ENCODE results near the gene TCEAL5.
"Not testable (repeated sequence)": the region's sequence is repeated elsewhere in the genome, so short reads cannot be mapped to it uniquely, and the experiment has no call there.

Gene TCEAL5

GRCh38 chrX:103276581-103277002 is at the start of gene TCEAL5:
Gene TCEAL5 (minus strand): TSS chrX:103276750. CDS start chrX:103274563, 2,187 bp downstream.
- peak; percentile 34 for DNase-seq (ENCODE audit: low spot score)

GRCh38 chrX:103311399-103311780 is 34.8 kb upstream of the TCEAL5 start:
- DNase-seq (ENCODE audit: low spot score) = no peak

- peak; percentile 66 for DNase-seq (ENCODE audit: low spot score)
Observed at GRCh38 chrX:103310555-103311398, 34.2 kb upstream of the TCEAL5 start, which contains the start of gene BEX2. Gene BEX2 (minus strand): TSS chrX:103310990. CDS start chrX:103309976, 1,014 bp downstream.

- DNase-seq (ENCODE audit: low spot score) = no peak
Observed at GRCh38 chrX:103309860-103310554, 33.5 kb upstream of the TCEAL5 start.

GRCh38 chrX:103305666-103306065 is 29.1 kb upstream of the TCEAL5 start:
- not testable (repeated sequence) for DNase-seq (ENCODE audit: low spot score)

- DNase-seq (ENCODE audit: low spot score) = no peak
Observed at GRCh38 chrX:103304705-103305104, 28.2 kb upstream of the TCEAL5 start.

- DNase-seq (ENCODE audit: low spot score) = no peak
Observed at GRCh38 chrX:103293118-103293517, 16.6 kb upstream of the TCEAL5 start.

- no peak for DNase-seq (ENCODE audit: low spot score)
Observed at GRCh38 chrX:103279624-103280023, 3.1 kb upstream of the TCEAL5 start.

- no peak for DNase-seq (ENCODE audit: low spot score)
Observed at GRCh38 chrX:103275947-103276567, 493 bp downstream of the TCEAL5 start.

- DNase-seq (ENCODE audit: low spot score) = no peak
Observed at GRCh38 chrX:103274284-103274683, 2.3 kb downstream of the TCEAL5 start.

GRCh38 chrX:103258275-103258674 is 18.3 kb downstream of the TCEAL5 start:
- DNase-seq (ENCODE audit: low spot score) = no peak

GRCh38 chrX:103256651-103257050 is 19.9 kb downstream of the TCEAL5 start:
- DNase-seq (ENCODE audit: low spot score) = no peak

GRCh38 chrX:103254921-103255493 is 21.5 kb downstream of the TCEAL5 start, which contains the start of gene TCEAL8:
Gene TCEAL8 (minus strand): TSS chrX:103255155. CDS start chrX:103253979, 1,176 bp downstream.
- peak; percentile 91 for DNase-seq (ENCODE audit: low spot score)

- peak; percentile 35 for DNase-seq (ENCODE audit: low spot score)
Observed at GRCh38 chrX:103254171-103254824, 22.3 kb downstream of the TCEAL5 start.

GRCh38 chrX:103253608-103254007 is 22.9 kb downstream of the TCEAL5 start:
- DNase-seq (ENCODE audit: low spot score) = peak; percentile 5

- no peak for DNase-seq (ENCODE audit: low spot score)
Observed at GRCh38 chrX:103250977-103251376, 25.6 kb downstream of the TCEAL5 start.

- no peak for DNase-seq (ENCODE audit: low spot score)
Observed at GRCh38 chrX:103249805-103250204, 26.7 kb downstream of the TCEAL5 start.

- DNase-seq (ENCODE audit: low spot score) = peak; percentile 57
Observed at GRCh38 chrX:103248553-103248952, 28.0 kb downstream of the TCEAL5 start.

- no peak for DNase-seq (ENCODE audit: low spot score)
Observed at GRCh38 chrX:103240155-103240554, 36.4 kb downstream of the TCEAL5 start.

GRCh38 chrX:103236296-103236695 is 40.3 kb downstream of the TCEAL5 start:
- DNase-seq (ENCODE audit: low spot score) = no peak

- DNase-seq (ENCODE audit: low spot score) = not testable (repeated sequence)
Observed at GRCh38 chrX:103235608-103236007, 40.9 kb downstream of the TCEAL5 start.

- no peak for DNase-seq (ENCODE audit: low spot score)
Observed at GRCh38 chrX:103234869-103235268, 41.7 kb downstream of the TCEAL5 start.
